Aorta (tissue), 5 donors: ENCODE results near the gene DNASE1L3. TPM values are rescaled to one million over a fixed set of nuclear protein-coding genes. Genes with fewer than 3 reads are reported as not detected.
A peak's percentile ranks its signal among the peaks of the same experiment; 100 is the strongest.

Source experiments
- ATAC-seq: fragments of 200-7000 bp; cut with Tn5 transposase; one replicate; pipeline ENCODE4 v1.9.1; 2022; ENCODE audit warnings: moderate library complexity; ENCODE audit not compliant: low FRiP score
- DNase-seq, 2 donors: peaks; one replicate each; pipeline ENCODE4 v3.0.0-alpha.2; 2020
- H3K27ac ChIP-seq, 2 donors: one replicate each; pipeline ENCODE4 v1.5.1; 2013; ENCODE audit warnings: low read length in 2 of 2, mild to moderate bottlenecking in 2 of 2, moderate library complexity in 2 of 2, control low read depth in 1 of 2, inconsistent platforms in 1 of 2, low read depth in 1 of 2
- H3K27me3 ChIP-seq, 2 donors: one replicate each; pipeline ENCODE4 v1.6.1; 2013; ENCODE audit warnings: control low read depth in 1 of 2, low read length in 1 of 2, mild to moderate bottlenecking in 1 of 2, moderate library complexity in 1 of 2; ENCODE audit not compliant: insufficient read depth in 2 of 2, control insufficient read depth in 1 of 2
- H3K36me3 ChIP-seq, 2 donors: one replicate each; pipeline ENCODE4 v1.6.1; 2013; ENCODE audit warnings: control low read depth in 1 of 2, low read length in 1 of 2, mild to moderate bottlenecking in 1 of 2; ENCODE audit not compliant: insufficient read depth in 2 of 2, control insufficient read depth in 1 of 2
- H3K4me1 ChIP-seq, 2 donors: one replicate each; pipeline ENCODE4 v1.6.1; 2013; ENCODE audit warnings: low read length in 2 of 2, control low read depth in 1 of 2, mild to moderate bottlenecking in 1 of 2, moderate library complexity in 1 of 2; ENCODE audit not compliant: insufficient read depth in 2 of 2, control insufficient read depth in 1 of 2
- H3K4me3 ChIP-seq, 2 donors: one replicate each; pipeline ENCODE4 v1.5.1; 2013; ENCODE audit warnings: low read length in 2 of 2, control low read depth in 1 of 2, mild to moderate bottlenecking in 1 of 2
- H3K9me3 ChIP-seq: one replicate; pipeline ENCODE4 v1.6.1; 2013; ENCODE audit warnings: mild to moderate bottlenecking, low read length; ENCODE audit not compliant: control insufficient read depth
- WGBS, 2 donors: extraction: QIAGEN DNeasy Blood & Tissue Kit; methylation state at CpG; one replicate each; pipeline ENCODE4 v1.1.7; 2013; 5-methylcytosine and 5-hydroxymethylcytosine counted together
- intact Hi-C, 2 donors: fragments of 100-400 bp; cut with DNase I; formaldehyde crosslinking; loops; one replicate each; pipeline versions ENCODE4 v1.14.2 to v1.15.0; 2022
- long read RNA-seq, 2 donors: library from polyadenylated mRNA; unstranded; transcript quantifications; one replicate each; pipeline ENCODE4 v2.0.0, GENCODE V29; 2020 to 2021
- polyA plus RNA-seq, 2 donors: library from polyadenylated mRNA; stranded (reverse); fragments of 200-250 nt; gene quantifications; one replicate each; pipeline ENCODE4 v1.2.3, GENCODE V29; 2013
- total RNA-seq, 2 donors: library from RNA; stranded (reverse); fragmentation: NEBNext Ultra II Directional; extraction: Animal tissue kit (Norgen Biotek cat#: 25700); gene quantifications; one replicate each; pipeline ENCODE4 v1.2.1, GENCODE V29; 2021
- donor health status: healthy with polysubstance abuse.
- donor health status: Bipolar disorder and iron deficiency.
- donor health status: DM: no; HTN: no; CAD: no.
- donor health status: DM: no; HTN: no; CAD: no.
- donor health status: DM: yes; HTN: yes; CAD: no.

Gene DNASE1L3, protein sequence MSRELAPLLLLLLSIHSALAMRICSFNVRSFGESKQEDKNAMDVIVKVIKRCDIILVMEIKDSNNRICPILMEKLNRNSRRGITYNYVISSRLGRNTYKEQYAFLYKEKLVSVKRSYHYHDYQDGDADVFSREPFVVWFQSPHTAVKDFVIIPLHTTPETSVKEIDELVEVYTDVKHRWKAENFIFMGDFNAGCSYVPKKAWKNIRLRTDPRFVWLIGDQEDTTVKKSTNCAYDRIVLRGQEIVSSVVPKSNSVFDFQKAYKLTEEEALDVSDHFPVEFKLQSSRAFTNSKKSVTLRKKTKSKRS
- total RNA-seq (10 to 100 TPM in 1 of 2 donors, 1 to 10 TPM in 1; 4.3 to 19.8 TPM), polyA plus RNA-seq (1 to 10 TPM; 1.4 to 7.0 TPM)
- long read RNA-seq, donor 1, transcript DNASE1L3-201 (8 exons, 1,294 nt), result major isoform, 23 of 25 reads
- long read RNA-seq, donor 1, partial matches to known transcripts, result 1 of 25 reads
- long read RNA-seq, donor 1, other reads (novel, unspliced or antisense), result 0 of 25 reads
- long read RNA-seq, donor 2, partial matches to known transcripts, result 0 of 1 reads
- long read RNA-seq, donor 2, other reads (novel, unspliced or antisense), result 0 of 1 reads

DNA sequence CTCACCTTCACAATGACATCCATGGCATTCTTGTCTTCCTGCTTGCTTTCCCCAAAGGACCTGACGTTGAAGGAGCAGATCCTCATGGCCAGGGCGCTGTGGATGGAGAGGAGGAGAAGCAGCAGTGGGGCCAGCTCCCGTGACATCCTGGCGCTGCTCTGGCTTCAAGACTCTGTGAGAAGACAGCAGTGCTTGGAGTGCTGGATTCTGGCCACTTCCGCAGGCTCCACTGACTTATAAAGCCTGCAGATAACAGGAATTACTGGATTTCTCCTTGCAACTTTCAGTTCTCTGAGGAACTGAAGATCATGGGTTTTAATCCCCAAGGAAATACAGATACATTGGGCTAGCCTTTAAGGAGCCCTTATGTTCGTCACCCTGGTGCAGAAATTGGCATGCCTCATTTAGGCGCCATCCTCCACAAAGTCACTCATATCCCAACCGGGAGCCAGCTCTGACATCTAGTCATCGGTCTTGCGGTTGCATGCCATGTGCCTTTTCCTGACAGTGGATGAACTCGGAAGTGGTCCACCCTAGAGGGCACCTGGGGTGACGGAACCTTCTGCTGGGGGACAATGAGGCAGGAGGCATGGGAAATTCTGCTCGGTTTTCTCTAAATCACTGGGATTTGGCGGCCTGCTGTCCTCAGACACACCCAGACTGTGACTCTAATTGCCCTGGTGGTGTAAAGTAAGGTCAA is at the start of gene DNASE1L3:
DNASE1L3 (minus strand) TSS at position 212 of the 700 bp plus-strand sequence; CDS start at position 146, 66 bp downstream.
- Histone ChIP-seq H3K4me3 (no peak within 1 kb of the TSS), H3K9me3 (no peaks in the 10 kb centered on the region), H3K36me3 (no peaks in the 10 kb centered on the region), H3K4me1 (no peaks in the 10 kb centered on the region), H3K27ac (no peak within 1 kb of the TSS), H3K27me3 (no peaks in the 10 kb centered on the region)
- intact Hi-C loops, result no loop called here
- 83 to 88% methylated on average over 14 of the region's 14 CpGs for WGBS, 2 donors
- no peak for ATAC-seq
- peak in 1 of 2 donors; percentile 49 for DNase-seq

DNA sequence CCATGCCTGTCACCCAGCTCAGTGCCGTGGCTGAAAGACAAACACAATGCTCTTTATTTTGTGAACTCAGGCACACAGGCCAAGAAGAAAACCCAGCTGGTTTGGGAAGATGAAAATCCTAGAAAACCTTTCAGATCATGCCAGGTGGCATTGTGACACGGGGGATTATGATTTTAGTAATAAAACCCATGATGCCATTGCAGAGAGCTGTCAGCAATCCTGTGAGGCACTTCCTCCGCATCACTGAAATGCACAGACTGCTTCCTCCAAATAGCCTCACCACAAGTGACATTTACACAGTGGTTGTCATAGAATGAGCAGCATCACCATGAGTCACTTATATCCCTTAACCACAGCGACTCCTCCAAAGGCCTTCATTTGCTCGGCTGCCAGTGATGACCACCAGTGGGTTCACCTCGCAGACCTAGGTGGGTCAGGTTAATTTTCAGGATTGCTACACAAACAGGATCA is 49.5 kb upstream of the DNASE1L3 start:
- intact Hi-C loops, result no loop called here
- no peak overlapping the region for H3K27ac ChIP-seq
- ATAC-seq (no peak), DNase-seq (no peak)
- H3K9me3 ChIP-seq, result no peaks in the 10 kb centered on the region
- H3K27me3 ChIP-seq, result no peaks in the 10 kb centered on the region
- 91 to 93% methylated on average over 6 of the region's 6 CpGs for WGBS, 2 donors
- H3K4me1 ChIP-seq, result no peaks in the 10 kb centered on the region
- peaks cover 0 to 2% of the 10 kb centered on the region in 2 donors for H3K36me3 ChIP-seq
- H3K4me3 ChIP-seq, result no peak overlapping the region

DNA sequence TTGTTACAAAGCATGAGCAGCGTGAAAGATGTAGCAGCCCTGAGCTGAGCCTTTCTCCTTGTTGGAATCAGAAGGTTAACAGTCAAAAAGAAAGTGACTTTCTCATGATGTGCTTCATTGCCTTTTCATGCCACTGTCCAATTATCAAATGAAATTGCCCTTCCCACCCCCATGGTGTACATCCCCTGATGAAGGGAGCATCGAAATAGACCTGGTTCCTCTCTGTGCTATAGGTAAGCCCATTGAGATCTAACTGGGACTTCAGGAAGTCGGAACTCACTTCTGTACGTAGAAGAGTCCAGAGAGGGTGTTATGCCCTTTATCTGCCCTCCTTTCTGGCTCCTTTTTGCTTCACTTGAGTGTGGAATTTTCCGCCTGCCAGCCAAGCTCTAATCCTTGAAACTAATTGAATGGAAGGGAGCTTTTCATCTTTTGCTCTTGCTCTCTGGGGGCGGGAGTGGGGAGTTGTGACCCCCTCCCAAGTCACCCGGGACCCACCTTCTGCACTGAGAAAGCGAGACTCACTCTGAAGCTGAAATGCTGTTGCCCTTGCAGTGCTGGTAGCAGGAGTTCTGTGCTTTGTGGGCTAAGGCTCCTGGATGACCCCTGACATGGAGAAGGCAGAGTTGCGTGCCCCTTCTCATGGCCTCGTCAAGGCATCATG is 47.8 kb upstream of the DNASE1L3 start:
- peaks cover 0 to 2% of the 10 kb centered on the region in 2 donors for H3K36me3 ChIP-seq
- DNase-seq (no peak), ATAC-seq (no peak)
- H3K4me3 ChIP-seq, result no peak overlapping the region
- 89 to 92% methylated on average over 10 of the region's 10 CpGs for WGBS, 2 donors
- intact Hi-C loops, result no loop called here
- no peak overlapping the region for H3K27ac ChIP-seq
- H3K4me1 ChIP-seq, result no peaks in the 10 kb centered on the region
- H3K27me3 ChIP-seq, result no peaks in the 10 kb centered on the region
- no peaks in the 10 kb centered on the region for H3K9me3 ChIP-seq

DNA sequence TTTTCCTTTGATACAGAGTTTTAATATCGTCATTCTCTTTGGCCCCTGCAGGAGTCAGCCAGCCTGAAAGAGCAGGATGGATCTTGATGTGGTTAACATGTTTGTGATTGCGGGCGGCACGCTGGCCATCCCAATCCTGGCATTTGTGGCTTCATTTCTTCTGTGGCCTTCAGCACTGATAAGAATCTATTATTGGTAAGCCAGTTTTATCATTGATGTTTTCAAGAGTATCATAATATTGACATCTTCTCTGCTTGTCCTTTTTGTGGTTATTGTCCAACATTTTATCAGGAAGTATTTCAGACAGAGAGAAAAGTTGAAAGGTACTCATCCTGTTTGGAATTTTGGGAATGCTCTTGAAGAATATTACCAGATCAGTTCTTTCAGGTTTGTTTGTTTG is 45.7 kb upstream of the DNASE1L3 start:
- intact Hi-C loops, result no loop called here
- Histone ChIP-seq H3K36me3 (peaks cover 0 to 2% of the 10 kb centered on the region in 2 donors), H3K9me3 (no peaks in the 10 kb centered on the region), H3K27me3 (no peaks in the 10 kb centered on the region), H3K4me3 (no peak overlapping the region), H3K27ac (no peak overlapping the region), H3K4me1 (no peaks in the 10 kb centered on the region)
- DNase-seq, result no peak
- ATAC-seq, result no peak
- WGBS, 2 donors, result 91 to 95% methylated on average over 4 of the region's 4 CpGs

DNA sequence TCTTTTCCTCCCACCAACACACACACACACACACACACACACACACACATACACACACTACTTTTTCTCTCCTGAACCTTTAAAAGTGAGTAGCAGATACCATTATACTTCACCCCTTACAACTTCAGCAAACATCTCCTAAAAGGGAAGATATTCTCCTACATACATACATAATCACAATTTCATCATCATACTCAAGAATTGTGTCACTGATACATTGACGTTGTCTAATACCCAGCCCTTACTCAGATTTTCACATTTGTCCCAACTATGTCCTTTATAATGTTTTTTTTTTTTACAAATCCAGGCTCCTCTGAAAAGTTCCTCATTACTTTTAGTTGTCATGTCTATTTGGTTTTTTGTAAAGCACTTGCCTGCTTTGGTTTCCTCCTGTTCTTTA is 45.3 kb upstream of the DNASE1L3 start:
- Histone ChIP-seq H3K27ac (no peak overlapping the region), H3K4me3 (no peak overlapping the region), H3K36me3 (peaks cover 0 to 2% of the 10 kb centered on the region in 2 donors), H3K9me3 (no peaks in the 10 kb centered on the region), H3K4me1 (no peaks in the 10 kb centered on the region), H3K27me3 (no peaks in the 10 kb centered on the region)
- intact Hi-C loops, result no loop called here
- no peak for DNase-seq
- 86 to 92% methylated on average over 1 of the region's 1 CpG for WGBS, 2 donors
- no peak for ATAC-seq

DNA sequence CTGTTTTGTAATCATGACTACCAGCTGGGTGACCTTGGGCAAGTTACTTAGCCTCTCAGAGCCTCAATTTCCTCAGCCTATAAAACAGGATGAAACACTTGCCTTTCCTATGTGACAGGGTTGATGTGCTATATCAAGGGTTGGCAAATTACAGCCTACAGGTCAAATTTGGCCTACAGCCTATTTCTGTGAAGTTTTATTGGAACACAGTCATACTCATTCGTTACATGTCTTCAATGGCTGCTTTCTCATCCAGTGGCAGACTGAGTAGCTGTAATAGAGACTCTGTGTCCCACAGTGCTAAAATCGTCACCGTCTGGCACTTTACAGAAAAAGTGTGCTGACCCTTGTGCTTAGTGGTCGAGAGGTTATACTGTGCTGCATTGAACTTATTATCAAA is 43.4 kb upstream of the DNASE1L3 start:
- 78 to 83% methylated on average over 4 of the region's 4 CpGs for WGBS, 2 donors
- Histone ChIP-seq H3K9me3 (no peaks in the 10 kb centered on the region), H3K27ac (no peak overlapping the region), H3K36me3 (peaks cover 0 to 2% of the 10 kb centered on the region in 2 donors), H3K4me3 (no peak overlapping the region), H3K27me3 (no peaks in the 10 kb centered on the region), H3K4me1 (no peaks in the 10 kb centered on the region)
- ATAC-seq (no peak), DNase-seq (no peak)
- intact Hi-C loops, result no loop called here

DNA sequence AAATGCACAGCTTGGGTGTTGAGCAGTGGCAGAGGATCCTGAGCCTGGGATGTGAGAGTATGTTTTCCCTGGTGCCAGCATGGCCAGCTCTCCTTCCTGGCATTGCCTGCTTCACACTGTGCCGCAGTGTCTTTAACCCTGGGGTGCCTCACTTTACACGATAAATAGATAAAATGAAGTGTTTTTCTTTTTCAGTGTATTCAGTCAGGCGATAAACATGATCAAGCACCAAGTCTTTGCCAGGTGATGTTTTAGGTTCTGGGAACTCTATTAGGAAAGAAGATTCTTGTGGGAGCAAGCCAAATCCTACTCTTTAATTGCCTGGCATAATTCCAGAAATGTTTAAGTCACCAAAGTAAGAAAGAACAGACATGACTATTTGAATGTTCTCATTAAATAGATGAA is 40.9 kb upstream of the DNASE1L3 start:
- Histone ChIP-seq H3K36me3 (no peaks in the 10 kb centered on the region), H3K4me1 (no peaks in the 10 kb centered on the region), H3K27me3 (no peaks in the 10 kb centered on the region), H3K4me3 (no peak overlapping the region), H3K27ac (no peak overlapping the region), H3K9me3 (no peaks in the 10 kb centered on the region)
- intact Hi-C loops, result no loop called here
- no peak for ATAC-seq
- WGBS, 2 donors, result 97 to 99% methylated on average over 3 of the region's 3 CpGs
- DNase-seq, result no peak

DNA sequence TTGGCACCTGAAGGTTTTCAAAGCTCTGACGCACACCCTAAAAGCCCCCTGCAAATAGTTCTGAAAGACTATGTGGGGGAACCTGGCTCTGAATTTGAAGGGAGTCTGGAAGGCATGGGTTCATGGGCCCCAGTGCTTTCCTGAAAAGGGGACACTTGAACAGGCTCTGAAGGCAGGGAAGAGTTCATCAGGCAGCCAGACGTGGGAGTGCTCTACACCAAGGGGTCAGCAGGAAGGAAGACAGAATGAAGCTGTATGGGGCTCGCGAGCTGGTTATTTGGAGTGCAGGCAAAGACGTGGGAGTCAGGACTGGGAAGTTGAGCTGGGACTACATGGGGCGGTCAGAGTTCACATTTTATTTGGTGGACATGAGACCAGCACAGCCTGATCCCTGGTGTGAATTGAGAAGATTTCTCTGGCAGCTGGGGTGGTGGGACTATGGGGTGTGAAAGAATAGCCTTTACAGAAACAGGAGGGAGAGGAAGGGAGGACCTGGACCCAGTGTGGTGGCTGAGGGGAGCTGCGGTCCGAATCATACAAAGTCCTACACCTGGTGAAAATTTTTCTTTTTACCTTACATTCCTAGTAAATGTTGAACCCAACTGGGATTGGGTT is 39.4 kb upstream of the DNASE1L3 start:
- no peak overlapping the region for H3K27ac ChIP-seq
- no peaks in the 10 kb centered on the region for H3K27me3 ChIP-seq
- intact Hi-C loops, result no loop called here
- H3K4me3 ChIP-seq, result no peak overlapping the region
- WGBS, 2 donors, result 85 to 86% methylated on average over 8 of the region's 8 CpGs
- H3K9me3 ChIP-seq, result no peaks in the 10 kb centered on the region
- H3K36me3 ChIP-seq, result no peaks in the 10 kb centered on the region
- H3K4me1 ChIP-seq, result no peaks in the 10 kb centered on the region
- ATAC-seq, result no peak
- DNase-seq, result no peak
